Fibroblast of upper back skin (primary cell): ENCODE results near the gene GJC1.

ENCODE experiments used
- DNase-seq: peaks from one replicate; pipeline ENCODE4 v3.0.0-alpha.2; 2013

GJC1 gene

DNA sequence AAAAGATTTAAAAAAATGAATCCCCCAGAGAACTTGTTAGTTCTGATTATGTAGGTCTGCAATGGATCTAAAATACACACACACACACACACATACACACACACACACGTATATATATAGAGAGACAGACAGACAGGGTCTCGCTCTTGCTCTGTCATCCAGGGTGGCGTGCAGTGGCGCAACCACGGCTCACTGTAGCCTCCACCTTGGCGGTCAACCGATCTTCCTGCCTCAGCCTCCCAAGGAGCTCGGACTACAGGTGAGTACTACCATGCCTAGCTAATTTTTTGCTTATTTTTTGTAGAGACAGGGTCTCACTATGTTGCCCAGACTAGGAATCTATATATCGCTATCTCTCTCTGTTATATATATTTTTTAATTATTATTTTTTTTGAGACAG lies 33.4 kb downstream of the GJC1 start:
- DNase-seq, result no peak

DNA sequence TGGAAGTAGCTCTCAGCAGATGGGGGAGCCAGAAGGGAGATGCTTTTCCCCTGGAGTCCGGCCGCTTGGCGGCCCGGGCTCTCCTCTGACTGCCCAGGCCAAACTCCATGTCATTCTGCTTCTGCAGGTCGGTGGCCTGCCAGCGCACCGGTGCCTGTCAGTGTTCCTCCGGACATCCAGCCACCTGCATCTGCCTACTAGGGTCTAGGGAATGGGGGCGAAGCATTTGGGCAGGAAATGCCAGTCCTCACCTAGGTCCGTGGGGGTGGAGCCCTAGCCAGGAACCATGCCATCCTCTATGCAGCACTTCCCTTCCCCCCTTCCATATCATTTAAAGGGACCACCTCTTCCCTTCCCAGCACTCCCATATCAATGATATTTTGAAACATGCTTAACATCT lies 34.2 kb downstream of the GJC1 start:
- DNase-seq, result no peak

DNA sequence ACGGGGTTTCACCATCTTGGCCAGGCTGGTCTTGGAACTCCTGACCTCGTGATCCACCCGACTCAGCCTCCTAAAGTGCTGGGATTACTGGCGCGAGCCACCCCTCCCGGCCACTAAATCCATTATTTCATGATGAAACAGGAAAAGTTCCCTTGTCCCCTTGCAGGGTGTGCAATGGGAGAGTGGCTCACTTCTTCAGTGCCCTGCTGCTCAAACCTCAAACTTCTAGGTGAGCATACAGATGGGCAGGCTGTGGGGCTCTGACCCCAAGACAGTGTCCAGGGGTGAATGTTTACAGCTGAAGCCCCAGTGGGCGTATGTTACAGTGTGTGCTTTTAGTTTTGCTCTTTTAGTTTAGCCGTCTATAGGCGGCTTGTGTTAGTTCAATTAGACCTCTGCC lies 34.7 kb downstream of the GJC1 start:
- DNase-seq, result no peak

DNA sequence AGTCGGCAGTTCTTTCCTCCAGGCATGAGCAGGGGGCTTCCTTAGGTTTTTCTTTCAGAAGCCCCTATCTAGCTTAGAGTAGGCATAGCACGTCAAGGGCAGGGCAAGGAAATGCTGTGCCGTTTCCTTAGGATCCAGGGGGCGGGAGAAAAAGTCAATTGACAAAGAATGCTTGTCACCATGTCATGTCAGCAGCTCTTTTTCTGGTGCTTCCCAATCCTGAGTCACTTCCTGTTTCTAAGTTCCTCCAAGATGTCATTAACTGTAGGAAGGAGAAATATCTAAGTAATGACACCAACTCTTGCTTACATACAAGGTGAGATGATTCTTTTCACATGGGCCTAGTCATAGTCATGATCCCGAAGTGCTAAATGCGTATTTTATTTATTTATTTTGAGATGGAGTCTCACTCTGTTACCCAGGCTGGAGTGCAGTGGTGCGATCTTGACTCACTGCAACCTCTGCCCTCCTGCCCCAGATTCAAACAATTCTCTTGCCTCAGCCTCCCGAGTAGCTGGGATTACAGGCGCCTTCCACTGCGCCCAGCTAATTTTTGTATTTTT lies 35.2 kb downstream of the GJC1 start:
- peak; percentile 87 for DNase-seq

DNA sequence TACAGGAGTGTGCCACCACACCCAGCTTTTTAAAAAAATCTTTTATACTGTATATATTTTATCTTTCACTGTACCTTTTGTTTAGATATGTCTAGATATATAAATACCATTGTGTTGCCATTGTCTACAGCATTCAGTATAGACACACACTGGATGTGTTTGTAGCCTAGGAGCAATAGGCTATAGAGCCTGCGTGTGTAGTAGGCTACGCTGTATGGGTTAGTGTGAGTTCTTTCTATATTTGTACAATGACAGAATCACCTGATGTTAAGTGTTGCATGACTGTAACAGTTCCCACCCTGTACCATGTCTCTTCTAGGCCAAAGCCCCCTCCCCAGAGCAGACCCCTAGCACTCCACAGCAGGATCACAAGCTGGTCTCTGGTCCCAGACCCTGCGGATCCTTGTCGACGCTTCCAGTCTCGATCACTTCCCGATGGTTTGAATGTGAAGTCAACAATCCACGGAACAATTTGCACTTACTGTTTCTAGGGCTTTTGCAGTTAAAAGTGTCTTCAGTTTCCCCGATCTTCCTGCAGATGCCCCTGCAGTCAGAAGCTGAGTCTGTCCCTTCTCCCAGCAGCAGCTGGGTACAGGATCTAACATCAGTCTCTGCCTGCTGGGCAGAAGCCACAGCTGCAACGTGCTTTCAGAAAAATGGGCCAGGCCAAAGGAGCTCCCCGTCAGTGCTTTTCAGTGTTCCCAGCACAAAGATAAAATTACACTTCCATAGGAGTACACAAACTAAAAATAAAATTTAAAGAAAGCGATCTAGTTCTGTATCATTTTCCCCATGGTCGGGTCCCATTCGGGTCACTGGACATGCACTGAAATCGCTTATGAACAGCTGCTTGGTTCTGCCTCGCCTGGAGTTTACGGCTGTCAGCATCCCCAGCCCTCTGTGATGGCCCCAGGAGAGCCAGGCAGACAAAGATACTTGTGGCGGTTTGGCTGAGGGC lies 35.9 kb downstream of the GJC1 start:
- DNase-seq, result no peak

DNA sequence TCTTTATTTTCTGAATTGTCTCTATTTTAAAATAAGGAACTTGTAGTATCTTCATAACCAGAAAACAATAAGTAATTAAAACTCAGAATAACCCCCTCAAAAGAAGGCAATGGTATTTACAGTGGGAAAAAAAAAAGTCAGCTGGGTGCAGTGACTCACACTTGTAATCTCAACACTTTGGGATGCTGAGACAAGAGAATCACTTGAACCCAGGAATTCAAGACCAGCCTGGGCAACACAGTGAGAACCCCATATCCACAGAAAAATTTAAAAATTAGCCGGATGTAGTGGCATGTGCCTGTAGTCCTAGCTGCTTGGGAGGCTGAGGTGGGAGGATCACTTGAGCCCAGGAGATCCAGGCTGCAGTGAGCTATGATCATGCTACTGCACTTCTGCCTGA lies 37.8 kb downstream of the GJC1 start:
- DNase-seq, result peak; percentile 49

DNA sequence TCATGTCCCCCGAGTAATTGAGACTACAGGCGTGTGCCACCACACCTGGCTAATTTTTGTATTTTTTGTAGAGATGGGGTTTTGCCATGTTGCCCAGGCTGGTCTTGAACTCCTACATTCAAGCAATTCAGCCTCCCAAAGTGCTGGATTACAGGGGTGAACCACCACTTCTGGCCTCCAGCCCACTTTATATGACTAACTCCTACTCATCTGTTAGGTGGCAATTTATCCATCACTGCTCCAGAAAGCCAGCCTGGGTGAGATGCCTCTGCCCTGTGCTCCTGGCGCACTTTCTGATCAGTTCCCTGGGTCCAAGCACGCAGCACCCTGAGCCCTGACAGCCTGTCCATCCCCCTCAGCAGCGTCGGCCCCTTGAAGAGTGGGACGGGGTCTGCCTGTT lies 41.9 kb downstream of the GJC1 start:
- DNase-seq, result no peak

DNA sequence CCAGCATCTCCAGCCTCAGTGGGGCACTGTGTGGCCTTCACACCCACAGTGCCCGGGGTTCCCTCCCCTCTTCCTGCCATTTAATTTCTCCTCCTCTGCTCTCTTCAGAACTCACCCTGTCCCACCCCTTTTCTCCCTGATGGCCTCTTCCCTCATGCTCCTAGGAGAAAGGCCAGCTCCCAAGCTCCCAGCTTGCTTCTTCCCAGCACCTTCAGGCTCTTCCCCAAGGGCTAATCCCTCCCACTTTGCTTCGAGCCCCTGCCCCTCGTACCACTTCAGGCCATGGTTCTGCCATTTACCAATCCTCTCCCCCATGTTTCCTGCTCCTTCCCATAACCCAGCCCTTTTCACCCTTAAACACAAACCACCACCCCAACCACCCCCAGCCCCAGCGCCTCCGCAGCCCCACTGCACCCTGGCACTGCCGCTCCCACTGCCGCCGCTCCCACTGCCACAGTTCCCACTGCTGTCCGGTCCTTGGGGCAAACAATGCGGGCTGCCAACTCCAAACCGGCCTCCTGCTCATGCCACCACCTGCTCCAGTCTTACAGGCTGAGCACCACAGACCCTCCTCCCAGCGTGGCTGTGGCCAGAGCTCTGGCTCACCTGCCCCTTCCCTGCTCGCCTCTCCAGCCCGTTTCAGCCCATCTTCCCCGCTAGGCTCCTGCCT lies 42.7 kb downstream of the GJC1 start:
- DNase-seq, result no peak

DNA sequence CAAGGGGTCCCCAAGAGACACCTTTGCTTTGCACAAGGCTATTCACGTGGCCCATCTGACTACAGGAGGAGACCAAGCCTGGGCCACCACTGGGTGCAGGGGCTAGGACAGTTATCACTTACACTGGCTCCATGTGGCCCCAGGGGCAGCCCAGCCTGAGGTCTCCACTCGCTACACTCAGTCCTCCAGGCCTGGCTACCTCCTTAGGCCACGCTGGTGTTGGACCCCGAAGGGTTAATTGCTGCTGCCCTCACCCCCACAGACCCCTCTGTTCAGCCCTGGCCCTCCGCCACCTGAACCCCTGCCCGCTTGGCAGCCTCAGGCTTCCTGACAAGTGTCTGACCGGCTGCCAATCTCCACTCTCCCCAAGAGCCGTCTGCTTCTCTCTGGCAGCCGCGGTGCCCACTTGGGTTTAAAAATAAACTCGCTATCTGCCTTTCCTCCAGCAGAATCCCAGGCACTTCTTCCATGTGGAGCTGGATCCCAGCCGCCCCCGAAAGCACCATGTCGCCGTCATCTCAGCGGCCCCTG lies 43.5 kb downstream of the GJC1 start:
- DNase-seq, result no peak

DNA sequence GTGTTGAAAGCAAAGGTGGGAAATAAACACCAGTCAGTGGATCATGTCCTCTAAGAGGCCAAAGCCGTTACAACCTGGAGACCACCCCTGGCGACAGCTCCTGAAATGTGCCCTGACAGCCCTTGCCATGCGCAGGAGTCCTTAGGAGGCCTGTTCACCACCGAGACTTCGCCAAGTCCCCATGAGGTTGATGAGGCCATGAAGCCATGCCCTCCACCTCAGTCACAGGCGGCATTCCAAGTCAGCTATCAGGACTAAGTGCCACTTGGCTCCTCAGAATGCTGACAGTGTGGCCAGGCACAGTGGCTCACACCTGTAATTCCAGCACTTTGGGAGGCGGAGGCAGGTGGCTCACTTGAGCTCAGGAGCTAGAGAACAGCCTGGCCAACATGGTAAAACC lies 44.2 kb downstream of the GJC1 start:
- no peak for DNase-seq

DNA sequence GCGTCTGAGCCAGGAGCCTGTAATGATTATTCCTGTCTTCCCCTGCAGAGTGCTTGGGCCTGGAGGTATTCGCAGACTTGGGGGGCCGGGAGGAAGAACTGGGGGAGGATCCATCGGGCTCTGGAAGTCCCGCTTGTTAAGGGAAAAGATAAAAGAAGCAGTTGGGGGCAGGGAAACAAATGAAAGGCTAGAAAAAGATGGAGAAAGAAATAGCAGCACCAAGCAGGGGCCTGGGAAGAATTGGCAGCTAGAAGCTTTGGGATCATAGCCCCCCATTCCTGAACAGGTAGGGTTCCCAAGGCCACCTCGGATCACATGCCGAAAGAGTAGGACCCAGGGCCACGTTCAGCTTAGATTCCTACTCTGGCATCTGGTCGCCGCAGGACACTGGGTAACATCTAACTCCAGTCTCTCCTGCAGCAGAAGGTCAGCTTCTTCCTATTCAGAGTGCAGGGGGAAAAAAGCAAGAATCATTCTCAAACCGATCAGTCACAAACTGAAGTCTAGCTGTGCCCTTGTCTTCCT lies 47.7 kb downstream of the GJC1 start:
- peak; percentile 16 for DNase-seq

DNA sequence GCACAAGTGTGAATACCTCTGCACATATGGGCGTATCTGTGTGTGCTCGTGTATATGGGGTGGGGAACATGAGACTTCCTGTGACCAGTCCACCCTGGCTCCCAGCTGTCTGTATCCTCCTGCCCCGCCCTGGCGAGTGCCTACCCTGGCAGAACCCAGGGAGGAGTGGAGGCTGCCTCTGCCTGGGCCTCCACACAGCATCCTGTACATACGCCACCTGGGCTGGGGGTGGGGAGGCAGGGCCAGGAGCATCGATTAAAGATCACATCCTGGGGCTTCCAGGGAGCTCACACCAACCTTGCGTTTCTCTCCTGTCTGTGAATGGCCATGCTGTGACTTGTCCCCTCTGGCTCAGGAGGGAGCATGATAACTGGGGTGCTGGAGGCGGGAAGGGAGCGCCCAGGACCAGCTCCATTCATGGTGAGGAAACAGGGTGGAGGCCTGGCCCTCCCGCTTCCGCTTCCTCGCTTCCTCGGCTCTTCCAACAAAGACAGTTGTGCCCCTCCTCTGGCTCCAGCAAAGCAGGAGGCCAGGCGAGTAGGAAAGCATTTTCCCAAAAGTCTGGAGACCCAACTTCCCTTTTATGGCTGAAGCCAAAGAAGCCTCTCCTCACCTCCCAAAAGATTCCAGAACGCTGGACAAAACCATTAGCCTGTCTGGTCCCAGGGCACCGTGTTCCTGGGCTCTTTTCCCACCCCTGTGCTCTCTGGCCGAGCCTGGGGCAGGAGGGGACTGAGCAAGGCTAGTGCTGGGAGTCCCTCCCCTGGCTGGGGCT lies 48.3 kb downstream of the GJC1 start:
- DNase-seq, result no peak

DNA sequence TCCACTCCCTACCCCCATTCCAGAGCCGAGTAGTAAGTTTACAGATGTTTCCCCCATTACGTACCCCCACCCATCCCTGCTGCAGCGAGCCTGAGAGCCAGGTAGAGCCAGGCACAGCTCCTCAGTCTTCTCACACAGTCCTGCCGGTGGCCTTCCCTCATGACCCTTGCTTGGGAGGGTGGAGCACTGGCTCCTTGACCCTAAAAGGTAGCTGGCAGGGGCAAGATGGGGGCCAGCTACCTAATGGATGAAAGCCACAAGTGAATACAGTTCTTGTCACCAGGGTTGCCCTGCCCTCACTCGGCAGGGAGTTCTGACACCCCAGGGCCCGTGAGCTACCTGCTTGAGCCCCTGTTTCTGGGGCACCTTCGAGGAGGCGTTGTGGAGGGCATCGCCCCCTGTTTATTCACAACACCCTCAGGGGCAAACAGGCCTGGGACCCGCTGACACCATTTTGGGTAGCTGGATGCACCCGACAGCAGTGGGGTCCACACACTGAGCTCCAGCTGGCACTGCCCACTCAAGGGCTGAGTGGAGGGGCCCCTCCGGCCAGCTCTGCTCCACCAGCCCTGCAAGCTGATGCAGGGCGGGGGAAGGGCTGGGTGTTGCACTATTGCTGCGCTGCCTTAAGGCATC lies 49.1 kb downstream of the GJC1 start:
- DNase-seq, result no peak

DNA sequence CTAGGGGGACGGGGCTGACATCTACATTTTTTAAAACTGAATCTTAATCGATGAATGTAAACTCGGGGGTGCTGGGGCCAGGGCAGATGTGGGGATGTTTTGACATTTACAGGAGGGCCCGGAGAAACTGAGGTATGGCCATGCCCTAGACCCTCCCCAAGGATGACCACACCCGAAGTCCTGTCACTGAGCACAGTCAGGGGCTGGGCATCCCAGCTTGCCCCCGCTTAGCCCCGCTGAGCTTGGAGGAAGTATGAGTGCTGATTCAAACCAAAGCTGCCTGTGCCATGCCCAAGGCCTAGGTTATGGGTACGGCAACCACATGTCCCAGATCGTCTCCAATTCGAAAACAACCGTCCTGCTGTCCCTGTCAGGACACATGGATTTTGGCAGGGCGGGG lies 49.9 kb downstream of the GJC1 start:
- DNase-seq, result no peak

DNA sequence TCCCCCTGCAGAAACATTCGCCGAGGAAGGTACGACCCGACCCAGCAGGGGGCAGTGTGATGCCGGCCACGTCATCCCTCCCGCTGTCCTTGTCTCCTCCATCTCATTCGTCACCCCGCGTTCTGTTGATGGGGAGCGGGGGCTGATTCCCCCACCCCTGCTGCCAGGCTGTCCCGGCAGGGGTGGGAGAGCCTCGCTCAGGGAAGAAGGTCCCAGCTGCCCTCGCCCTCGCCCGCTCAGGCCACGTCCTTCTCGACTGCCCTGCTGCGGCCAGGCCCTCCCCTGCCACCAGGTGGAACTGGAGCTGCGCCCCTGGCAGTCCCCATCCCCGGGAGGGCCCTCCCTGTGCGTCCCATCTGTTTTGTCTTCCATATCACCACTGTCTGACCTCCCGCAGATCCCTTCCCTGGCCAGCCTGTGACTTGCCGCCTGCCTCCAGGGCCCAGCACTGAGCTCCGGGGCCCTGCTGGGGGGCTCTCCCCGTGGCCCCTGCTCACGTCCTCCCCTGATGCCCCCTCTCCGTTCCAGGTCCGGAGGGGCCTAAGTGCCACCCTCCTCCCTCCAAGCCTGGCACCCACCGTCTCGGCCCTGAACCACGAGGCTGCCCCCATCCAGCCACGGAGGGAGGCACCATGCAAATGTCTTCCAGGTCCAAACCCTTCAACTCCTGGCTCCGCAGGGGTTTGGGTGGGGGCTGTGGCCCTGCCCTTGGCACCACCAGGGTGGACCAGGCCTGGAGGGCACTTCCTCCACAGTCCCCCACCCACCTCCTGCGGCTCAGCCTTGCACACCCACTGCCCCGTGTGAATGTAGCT lies 50.7 kb downstream of the GJC1 start:
- peak; percentile 80 for DNase-seq

DNA sequence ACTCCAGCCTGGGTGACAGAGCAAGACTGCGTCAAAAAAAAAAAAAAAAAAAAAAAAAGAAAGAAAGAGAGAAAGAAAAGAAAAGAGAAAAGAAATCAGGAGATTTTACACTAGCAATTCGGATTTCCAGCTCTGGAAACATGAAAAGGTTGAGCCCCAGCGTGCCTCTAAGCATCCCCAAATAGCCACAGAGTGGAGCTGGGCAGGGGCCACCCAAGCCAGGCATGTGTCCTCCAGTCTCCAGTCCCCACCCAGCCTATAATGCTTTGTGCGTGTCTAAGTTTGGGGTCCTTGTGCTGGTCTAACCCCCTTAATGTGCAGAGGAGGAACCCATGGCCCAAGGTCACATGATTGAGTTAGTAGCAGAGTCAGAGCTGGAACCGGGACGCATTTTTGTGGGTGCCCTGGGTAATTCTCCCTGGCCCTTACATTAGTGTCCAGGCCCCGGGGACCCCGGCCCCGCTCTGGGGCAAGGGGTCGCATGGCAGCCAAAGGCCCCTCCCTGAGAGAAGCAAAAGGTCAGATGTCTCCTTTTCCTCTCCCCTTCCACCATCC lies 51.4 kb downstream of the GJC1 start:
- no peak for DNase-seq

DNA sequence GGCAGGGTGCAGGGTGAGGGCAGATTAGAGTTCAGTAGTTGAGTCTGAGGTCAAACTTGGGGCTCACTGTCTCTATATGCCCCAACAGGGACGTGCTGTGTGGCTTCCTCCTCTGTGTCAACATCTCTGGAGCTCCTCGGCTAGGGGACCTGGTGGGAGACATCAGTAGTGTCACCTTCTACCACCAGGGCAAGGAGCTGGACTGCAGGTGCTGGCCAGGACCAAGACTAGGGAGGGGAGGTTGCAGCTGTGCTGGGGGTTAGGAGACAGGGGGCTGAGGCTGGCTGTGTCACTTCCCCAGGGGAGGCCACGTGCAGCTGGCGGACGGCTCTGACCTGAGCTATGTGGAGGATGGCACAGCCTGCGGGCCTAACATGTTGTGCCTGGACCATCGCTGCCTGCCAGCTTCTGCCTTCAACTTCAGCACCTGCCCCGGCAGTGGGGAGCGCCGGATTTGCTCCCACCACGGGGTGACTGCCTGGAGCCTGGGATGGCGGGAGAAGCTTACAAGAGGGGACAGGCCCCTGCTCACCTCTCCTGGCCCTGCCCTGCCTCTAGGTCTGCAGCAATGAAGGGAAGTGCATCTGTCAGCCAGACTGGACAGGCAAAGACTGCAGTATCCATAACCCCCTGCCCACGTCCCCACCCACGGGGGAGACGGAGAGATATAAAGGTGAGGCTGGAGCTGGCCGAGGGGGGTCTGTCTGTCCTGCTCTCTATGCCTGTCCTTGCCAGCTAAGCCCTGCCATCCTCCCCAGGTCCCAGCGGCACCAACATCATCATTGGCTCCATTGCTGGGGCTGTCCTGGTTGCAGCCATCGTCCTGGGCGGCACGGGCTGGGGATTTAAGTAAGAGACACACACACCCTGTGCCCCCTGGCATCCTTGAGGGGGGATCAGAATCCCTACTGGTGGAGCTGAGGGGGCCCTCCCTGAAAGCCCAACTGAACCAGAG lies 52.4 kb downstream of the GJC1 start:
- DNase-seq, result no peak

DNA sequence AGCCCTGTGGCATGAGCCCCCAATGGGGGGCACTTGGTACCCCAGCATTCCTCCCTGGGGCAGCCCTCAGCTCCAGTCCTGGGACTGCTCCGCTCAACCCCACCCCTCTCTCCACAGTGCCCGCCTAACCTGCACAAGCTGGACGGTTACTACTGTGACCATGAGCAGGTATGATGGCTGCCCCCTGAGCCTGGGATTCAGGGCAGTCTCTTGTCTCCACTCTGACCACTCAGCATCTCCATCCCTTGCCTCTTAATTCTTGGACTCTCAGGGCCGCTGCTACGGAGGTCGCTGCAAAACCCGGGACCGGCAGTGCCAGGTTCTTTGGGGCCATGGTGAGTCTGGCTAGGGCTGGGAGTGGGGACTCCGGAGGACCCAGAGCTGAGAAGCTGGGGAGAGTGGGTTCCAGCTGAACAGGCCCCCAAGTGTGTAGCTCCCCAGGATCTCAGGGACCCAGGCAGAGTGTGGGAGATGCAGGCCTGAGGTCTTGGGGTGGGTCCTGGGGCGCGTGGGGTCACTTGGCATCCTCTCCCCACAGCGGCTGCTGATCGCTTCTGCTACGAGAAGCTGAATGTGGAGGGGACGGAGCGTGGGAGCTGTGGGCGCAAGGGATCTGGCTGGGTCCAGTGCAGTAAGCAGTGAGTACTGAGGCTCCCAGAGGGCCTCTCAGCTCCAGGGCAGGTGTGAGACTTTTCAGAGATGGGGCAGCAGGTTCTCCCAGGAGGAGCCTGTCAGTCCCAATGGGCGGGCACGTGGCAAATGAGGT lies 53.3 kb downstream of the GJC1 start:
- DNase-seq, result no peak
